GM12801 (cell line): ENCODE data around the gene DNAJC27.

Source experiments
- CTCF ChIP-seq: IDR thresholded peaks from one replicate; pipeline ENCODE4 v1.5.1; 2011; ENCODE audit warnings: control low read depth; ENCODE audit not compliant: insufficient read length; ENCODE audit errors: extremely low read depth

DNAJC27 gene

GRCh38 chr2:24913911-24914310 is 57.8 kb downstream of the DNAJC27 start:
- TF ChIP-seq CTCF: no peak

- no peak for TF ChIP-seq CTCF
Observed at GRCh38 chr2:24912986-24913385, 58.8 kb downstream of the DNAJC27 start.

GRCh38 chr2:24912523-24912922 is 59.2 kb downstream of the DNAJC27 start:
- no peak for TF ChIP-seq CTCF

GRCh38 chr2:24910245-24910644 is 61.5 kb downstream of the DNAJC27 start:
- no peak for TF ChIP-seq CTCF

GRCh38 chr2:24909555-24910177 is 62.1 kb downstream of the DNAJC27 start:
- no peak for TF ChIP-seq CTCF

- no peak for TF ChIP-seq CTCF
Observed at GRCh38 chr2:24908461-24908901, 63.3 kb downstream of the DNAJC27 start.

- TF ChIP-seq CTCF: no peak
Observed at GRCh38 chr2:24907116-24907515, 64.6 kb downstream of the DNAJC27 start.

GRCh38 chr2:24906466-24906865 is 65.3 kb downstream of the DNAJC27 start:
- TF ChIP-seq CTCF: no peak
